Measurements from ENCODE around the gene DBH. TPM values are rescaled to one million over a fixed set of nuclear protein-coding genes. Genes with fewer than 3 reads are reported as not detected.

The DBH gene
- total and polyA plus RNA-seq, 2 donors (not counting 1 experiment from before 2014, with no cell fraction given) = not detected

DNA sequence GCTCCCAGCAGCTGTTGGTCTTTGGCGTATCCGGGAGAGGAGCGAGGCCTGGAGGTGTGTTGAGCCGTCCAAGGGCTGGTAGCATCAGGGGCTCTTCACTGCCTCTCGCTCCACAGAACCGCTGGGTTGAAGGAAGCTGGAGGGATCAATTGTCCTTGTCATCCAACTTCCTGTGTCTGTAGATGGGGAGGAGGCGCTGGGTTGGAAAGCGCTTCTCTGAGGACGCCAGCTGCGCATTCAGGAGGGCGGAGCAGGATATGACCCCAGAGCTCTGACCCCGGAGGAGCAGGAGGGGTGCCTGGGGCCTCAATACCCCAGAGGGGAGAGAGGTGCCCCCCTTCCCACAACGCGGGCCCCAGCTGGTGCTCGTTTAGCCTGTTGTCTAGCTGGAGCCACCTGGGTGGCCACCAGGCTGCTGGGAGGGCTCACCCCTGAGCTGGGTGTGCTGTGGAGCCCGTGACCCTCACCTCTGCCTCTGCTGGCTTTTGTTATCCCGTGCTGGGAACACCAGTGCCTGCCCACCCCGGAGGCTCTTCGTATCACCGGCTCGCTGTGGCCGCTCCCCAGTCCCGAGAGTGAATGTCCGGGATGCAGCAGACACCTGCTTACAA, 2.0 kb upstream of the DBH start:
- Histone ChIP-seq H3K4me3 (ENCODE audit: control extremely low read depth in 1 of 5, extremely low read depth in 1 of 5, insufficient read depth in 1 of 5, low read depth in 2 of 5, low read length in 4 of 5) (no peak overlapping the region), H3K4me1 (ENCODE audit: control insufficient read depth in 2 of 2, insufficient read depth in 2 of 2, low read length in 2 of 2) (no peaks in the 10 kb centered on the region), H3K36me3 (replicated peaks in 1 of 2; ENCODE audit: control extremely low read depth in 1 of 2, control insufficient read depth in 1 of 2, extremely low read depth in 1 of 2, insufficient read depth in 2 of 2, low read length in 1 of 2) (no peaks in the 10 kb centered on the region), H2AFZ (ENCODE audit: insufficient read depth, low read depth, low read length, poor library complexity, severe bottlenecking) (no peak overlapping the region), H3K27me3 (replicated peaks in 1 of 4; ENCODE audit: control extremely low read depth in 1 of 4, control insufficient read depth in 3 of 4, insufficient read depth in 4 of 4, low read length in 3 of 4) (peaks cover 0 to 8% (median 0%) of the 10 kb centered on the region in 4 experiments), H3K4me2 (replicated peaks; ENCODE audit: low read depth, low read length, poor library complexity, severe bottlenecking) (no peak overlapping the region), H3K9me3 (ENCODE audit: control extremely low read depth in 1 of 3, control insufficient read depth in 2 of 3, insufficient read depth in 1 of 3, low read length in 2 of 3) (no peaks in the 10 kb centered on the region), H3K79me2 (ENCODE audit: control insufficient read depth, insufficient read depth, low read length) (no peaks in the 10 kb centered on the region), H4K20me1 (ENCODE audit: control insufficient read depth, insufficient read depth, low read length, poor library complexity, severe bottlenecking) (no peaks in the 10 kb centered on the region), H3K27ac (ENCODE audit: low read length in 2 of 2) (no peak overlapping the region), H3K9ac (ENCODE audit: low read length) (no peak overlapping the region)
- intact Hi-C loops (cut with micrococcal nuclease) = no loop called here
- TF ChIP-seq EZH2 (IDR thresholded peaks at IDR 0.05; ENCODE audit: borderline replicate concordance, insufficient read depth, low read depth, low read length, poor library complexity, severe bottlenecking) = no peak
- TF ChIP-seq CTCF (IDR thresholded peaks at IDR 0.05) = no peak
- Mint-ChIP-seq H3K4me3 (no peak overlapping the region), H3K9me3 (ENCODE audit: insufficient read depth) (no peaks in the 10 kb centered on the region), H3K27me3 (peaks cover 18% of the 10 kb centered on the region), H3K4me1 (no peaks in the 10 kb centered on the region), H3K27ac (no peak overlapping the region)
- ChIA-PET POLR2A (no interaction called here), CTCF (no interaction called here)
- DNase-seq (no peak), ATAC-seq (ENCODE audit: low read depth) (no peak)
- 45% methylated on average over 24 of the region's 24 CpGs for WGBS (ENCODE audit: insufficient coverage)

- intact Hi-C loops (cut with micrococcal nuclease) = no loop called here
- Histone ChIP-seq H2AFZ (ENCODE audit: insufficient read depth, low read depth, low read length, poor library complexity, severe bottlenecking) (no peak overlapping the region), H3K36me3 (replicated peaks in 1 of 2; ENCODE audit: control extremely low read depth in 1 of 2, control insufficient read depth in 1 of 2, extremely low read depth in 1 of 2, insufficient read depth in 2 of 2, low read length in 1 of 2) (no peaks in the 10 kb centered on the region), H3K4me1 (ENCODE audit: control insufficient read depth in 2 of 2, insufficient read depth in 2 of 2, low read length in 2 of 2) (no peaks in the 10 kb centered on the region), H4K20me1 (ENCODE audit: control insufficient read depth, insufficient read depth, low read length, poor library complexity, severe bottlenecking) (no peaks in the 10 kb centered on the region), H3K9me3 (ENCODE audit: control extremely low read depth in 1 of 3, control insufficient read depth in 2 of 3, insufficient read depth in 1 of 3, low read length in 2 of 3) (no peaks in the 10 kb centered on the region), H3K4me3 (ENCODE audit: control extremely low read depth in 1 of 5, extremely low read depth in 1 of 5, insufficient read depth in 1 of 5, low read depth in 2 of 5, low read length in 4 of 5) (no peak overlapping the region), H3K9ac (ENCODE audit: low read length) (no peak overlapping the region), H3K79me2 (ENCODE audit: control insufficient read depth, insufficient read depth, low read length) (no peaks in the 10 kb centered on the region), H3K27ac (ENCODE audit: low read length in 2 of 2) (no peak overlapping the region), H3K4me2 (replicated peaks; ENCODE audit: low read depth, low read length, poor library complexity, severe bottlenecking) (no peak overlapping the region), H3K27me3 (replicated peaks in 1 of 4; ENCODE audit: control extremely low read depth in 1 of 4, control insufficient read depth in 3 of 4, insufficient read depth in 4 of 4, low read length in 3 of 4) (peaks cover 0 to 8% (median 0%) of the 10 kb centered on the region in 4 experiments)
- DNase-seq = no peak
- Mint-ChIP-seq H3K27ac (no peak overlapping the region), H3K27me3 (peaks cover 18% of the 10 kb centered on the region), H3K4me1 (no peaks in the 10 kb centered on the region), H3K4me3 (no peak overlapping the region), H3K9me3 (ENCODE audit: insufficient read depth) (no peaks in the 10 kb centered on the region)
- 66% methylated on average over 6 of the region's 6 CpGs for WGBS (ENCODE audit: insufficient coverage)
- no peak for TF ChIP-seq CTCF (IDR thresholded peaks at IDR 0.05)
- no peak for TF ChIP-seq EZH2 (IDR thresholded peaks at IDR 0.05; ENCODE audit: borderline replicate concordance, insufficient read depth, low read depth, low read length, poor library complexity, severe bottlenecking)
- ChIA-PET POLR2A (no interaction called here), CTCF (no interaction called here)
- ATAC-seq (ENCODE audit: low read depth) = no peak
Observed at GRCh38 chr9:133635098-133635497, 1.1 kb upstream of the DBH start.
